Measurements from ENCODE around the gene ATOSA.

ATOSA gene

GRCh38 chr15:52683580-52683979 is 4.4 kb upstream of the ATOSA start:
- DNase-seq (ENCODE audit: low spot score), result peak; percentile 75

- peak; percentile 70 for DNase-seq (ENCODE audit: low spot score)
Measured at GRCh38 chr15:52682781-52683180, 3.6 kb upstream of the ATOSA start.

- peak; percentile 12 for DNase-seq (ENCODE audit: low spot score)
Measured at GRCh38 chr15:52682200-52682599, 3.0 kb upstream of the ATOSA start.

- peak; percentile 45 for DNase-seq (ENCODE audit: low spot score)
Measured at GRCh38 chr15:52681441-52681840, 2.3 kb upstream of the ATOSA start.

GRCh38 chr15:52680761-52681160 is 1.6 kb upstream of the ATOSA start:
- peak; percentile 79 for DNase-seq (ENCODE audit: low spot score)

GRCh38 chr15:52680041-52680391 is 828 bp upstream of the ATOSA start:
- peak; percentile 80 for DNase-seq (ENCODE audit: low spot score)

GRCh38 chr15:52678468-52679231 is 538 bp downstream of the ATOSA start:
- peak; percentile 64 for DNase-seq (ENCODE audit: low spot score)

GRCh38 chr15:52677593-52678467 is 1.4 kb downstream of the ATOSA start:
- DNase-seq (ENCODE audit: low spot score), result peak; percentile 82

- DNase-seq (ENCODE audit: low spot score), result no peak
Measured at GRCh38 chr15:52674831-52675230, 4.4 kb downstream of the ATOSA start.

GRCh38 chr15:52673734-52674133 is 5.5 kb downstream of the ATOSA start:
- no peak for DNase-seq (ENCODE audit: low spot score)

- DNase-seq (ENCODE audit: low spot score), result no peak
Measured at GRCh38 chr15:52673312-52673711, 5.9 kb downstream of the ATOSA start.

GRCh38 chr15:52672661-52673060 is 6.5 kb downstream of the ATOSA start:
- no peak for DNase-seq (ENCODE audit: low spot score)

GRCh38 chr15:52670087-52670486 is 9.1 kb downstream of the ATOSA start:
- no peak for DNase-seq (ENCODE audit: low spot score)

- DNase-seq (ENCODE audit: low spot score), result no peak
Measured at GRCh38 chr15:52668133-52668532, 11.1 kb downstream of the ATOSA start.

GRCh38 chr15:52667597-52667996 is 11.6 kb downstream of the ATOSA start:
- no peak for DNase-seq (ENCODE audit: low spot score)

- DNase-seq (ENCODE audit: low spot score), result no peak
Measured at GRCh38 chr15:52663536-52664294, 15.5 kb downstream of the ATOSA start.

GRCh38 chr15:52661909-52662308 is 17.3 kb downstream of the ATOSA start:
- DNase-seq (ENCODE audit: low spot score), result no peak

GRCh38 chr15:52660192-52660591 is 19.0 kb downstream of the ATOSA start:
- no peak for DNase-seq (ENCODE audit: low spot score)

- DNase-seq (ENCODE audit: low spot score), result no peak
Measured at GRCh38 chr15:52658955-52659354, 20.2 kb downstream of the ATOSA start.

- DNase-seq (ENCODE audit: low spot score), result no peak
Measured at GRCh38 chr15:52657338-52657737, 21.9 kb downstream of the ATOSA start.

- no peak for DNase-seq (ENCODE audit: low spot score)
Measured at GRCh38 chr15:52656412-52656811, 22.8 kb downstream of the ATOSA start.

- no peak for DNase-seq (ENCODE audit: low spot score)
Measured at GRCh38 chr15:52653431-52653964, 25.7 kb downstream of the ATOSA start.

All from NAMALWA (cell line).